DND-41 (cell line): Measurements from ENCODE around the gene CDCA7L.

Experiments used
- ATAC-seq: fragments of 200-7000 bp; cut with Tn5 transposase; 3 replicates; pipeline ENCODE4 v1.9.1; 2021; ENCODE audit warnings: low read depth; ENCODE audit not compliant: insufficient read depth
- DNase-seq: peaks from one replicate; pipeline ENCODE4 v3.0.0-alpha.2; 2020
- H2AFZ ChIP-seq: 2 replicates; pipeline ENCODE4 v1.6.0; 2012; ENCODE audit warnings: low read depth, low read length
- H3K27ac ChIP-seq: 2 replicates; pipeline ENCODE4 v1.5.1; 2012; ENCODE audit warnings: low read length, inconsistent platforms
- H3K27me3 ChIP-seq: fragments of 200-600 bp; sonication (generic); 2 replicates; pipeline ENCODE4 v1.6.0; 2012; ENCODE audit warnings: low read length, mild to moderate bottlenecking, inconsistent platforms; ENCODE audit not compliant: insufficient read depth, poor library complexity
- H3K36me3 ChIP-seq: 2 replicates; pipeline ENCODE4 v1.5.1; 2012; ENCODE audit warnings: low read length, inconsistent platforms; ENCODE audit not compliant: insufficient read depth
- H3K4me1 ChIP-seq: 2 replicates; pipeline ENCODE4 v1.5.1; 2012; ENCODE audit warnings: mild to moderate bottlenecking, low read length; ENCODE audit not compliant: insufficient read depth
- H3K4me2 ChIP-seq: 2 replicates; pipeline ENCODE4 v1.6.0; 2012; ENCODE audit warnings: mild to moderate bottlenecking, moderate library complexity, low read length, inconsistent platforms; ENCODE audit not compliant: insufficient read depth
- H3K4me3 ChIP-seq, 2 experiments: fragments of 200-600 bp in 1 of 2; shearing (Covaris generic) in 1 of 2; 2 replicates each; pipeline ENCODE4 v1.5.1; 2012 to 2016; ENCODE audit warnings: inconsistent platforms in 2 of 2, low read length in 2 of 2, mild to moderate bottlenecking in 2 of 2, low read depth in 1 of 2, moderate library complexity in 1 of 2
- H3K79me2 ChIP-seq: 2 replicates; pipeline ENCODE4 v1.6.0; 2012; ENCODE audit warnings: low read length, inconsistent platforms; ENCODE audit not compliant: insufficient read depth
- H3K9ac ChIP-seq: 2 replicates; pipeline ENCODE4 v1.6.0; 2012; ENCODE audit warnings: low read depth, mild to moderate bottlenecking, inconsistent platforms, low read length, moderate library complexity
- H3K9me3 ChIP-seq: 2 replicates; pipeline ENCODE4 v1.5.1; 2012; ENCODE audit warnings: low read length, moderate library complexity, mild to moderate bottlenecking, inconsistent platforms; ENCODE audit not compliant: insufficient read depth, severe bottlenecking
- H4K20me1 ChIP-seq: 2 replicates; pipeline ENCODE4 v1.6.0; 2012; ENCODE audit warnings: low read length; ENCODE audit not compliant: insufficient read depth
- CTCF ChIP-seq: IDR thresholded peaks from 2 replicates; pipeline ENCODE4 v1.5.1; 2012; ENCODE audit warnings: borderline replicate concordance, low read length, moderate library complexity, mild to moderate bottlenecking; ENCODE audit not compliant: poor library complexity, severe bottlenecking; ENCODE audit errors: extremely low read depth
- EZH2 ChIP-seq: IDR thresholded peaks from 3 replicates; pipeline ENCODE4 v1.6.1; 2012; ENCODE audit warnings: borderline replicate concordance, low read depth, mild to moderate bottlenecking, moderate library complexity, low read length, inconsistent platforms; ENCODE audit not compliant: severe bottlenecking

Gene CDCA7L

GRCh38 chr7:21959387-21959776, 13.7 kb upstream of the CDCA7L start:
- no peak for DNase-seq
- Histone ChIP-seq H3K9me3 (no peaks in the 10 kb centered on the region), H3K9ac (no peak overlapping the region), H3K79me2 (no peaks in the 10 kb centered on the region), H3K36me3 (no peaks in the 10 kb centered on the region), H3K4me3 (no peak overlapping the region), H3K4me2 (no peak overlapping the region), H3K27me3 (peaks cover 7% of the 10 kb centered on the region), H3K4me1 (no peaks in the 10 kb centered on the region), H4K20me1 (no peaks in the 10 kb centered on the region), H3K27ac (no peak overlapping the region), H2AFZ (no peak overlapping the region)
- ATAC-seq, result no peak
- TF ChIP-seq EZH2, result no peak
- TF ChIP-seq CTCF, result no peak

- Histone ChIP-seq H3K4me2 (no peak overlapping the region), H2AFZ (no peak overlapping the region), H3K36me3 (no peaks in the 10 kb centered on the region), H3K27me3 (peaks cover 11% of the 10 kb centered on the region), H3K9me3 (no peaks in the 10 kb centered on the region), H3K27ac (no peak overlapping the region), H4K20me1 (no peaks in the 10 kb centered on the region), H3K9ac (no peak overlapping the region), H3K79me2 (no peaks in the 10 kb centered on the region), H3K4me3 (no peak overlapping the region), H3K4me1 (no peaks in the 10 kb centered on the region)
- TF ChIP-seq EZH2 (no peak), CTCF (no peak)
- ATAC-seq (no peak), DNase-seq (no peak)
Measured at GRCh38 chr7:21953781-21954180, 8.1 kb upstream of the CDCA7L start.

- Histone ChIP-seq H3K4me1 (no peaks in the 10 kb centered on the region), H3K27ac (no peak overlapping the region), H3K27me3 (peaks cover 20% of the 10 kb centered on the region), H4K20me1 (no peaks in the 10 kb centered on the region), H2AFZ (no peak overlapping the region), H3K9me3 (no peaks in the 10 kb centered on the region), H3K79me2 (no peaks in the 10 kb centered on the region), H3K9ac (no peak overlapping the region), H3K4me2 (no peak overlapping the region), H3K36me3 (no peaks in the 10 kb centered on the region), H3K4me3 (no peak overlapping the region)
- ATAC-seq, result no peak
- DNase-seq, result no peak
- TF ChIP-seq CTCF, result no peak
- no peak for TF ChIP-seq EZH2
Measured at GRCh38 chr7:21948887-21949540, 3.3 kb upstream of the CDCA7L start.

GRCh38 chr7:21948364-21948763, 2.7 kb upstream of the CDCA7L start:
- H3K4me1 ChIP-seq, result no peaks in the 10 kb centered on the region
- no peak overlapping the region for H3K9ac ChIP-seq
- TF ChIP-seq CTCF (no peak), EZH2 (no peak)
- no peak overlapping the region for H3K27ac ChIP-seq
- ATAC-seq (no peak), DNase-seq (no peak)
- H3K4me2 ChIP-seq, result no peak overlapping the region
- no peaks in the 10 kb centered on the region for H3K36me3 ChIP-seq
- H3K9me3 ChIP-seq, result no peaks in the 10 kb centered on the region
- no peaks in the 10 kb centered on the region for H3K79me2 ChIP-seq
- H4K20me1 ChIP-seq, result no peaks in the 10 kb centered on the region
- peaks cover 20% of the 10 kb centered on the region for H3K27me3 ChIP-seq
- no peak overlapping the region for H3K4me3 ChIP-seq
- no peak overlapping the region for H2AFZ ChIP-seq
